GM12878 (cell line): ENCODE data around the gene VPS16.

ENCODE experiments used
- ASH2L ChIP-seq: fragments of 300-600, 200-600 bp; sonication (generic); IDR thresholded peaks from 2 replicates; pipeline ENCODE4 v1.6.1; 2017; ENCODE audit warnings: low read depth, mild to moderate bottlenecking, borderline replicate concordance
- CREB1 ChIP-seq: IDR thresholded peaks from 2 replicates; pipeline ENCODE4 v1.6.1; 2012; ENCODE audit warnings: low read depth, mild to moderate bottlenecking, inconsistent platforms
- EP300 ChIP-seq, 2 experiments: fragments of 150-350 bp in 1 of 2; IDR thresholded peaks; 2 replicates each; pipeline ENCODE4 v1.6.1; 2011 to 2012; ENCODE audit warnings: low read depth in 2 of 2, low read length in 2 of 2, borderline replicate concordance in 1 of 2, improper control_type of control experiment in 1 of 2, inconsistent platforms in 1 of 2; ENCODE audit not compliant: control insufficient read depth in 1 of 2
- EZH2 ChIP-seq: IDR thresholded peaks from 2 replicates; pipeline ENCODE4 v1.6.1; 2012; ENCODE audit warnings: low read depth, mild to moderate bottlenecking, control low read depth, inconsistent platforms, low read length, borderline replicate concordance; ENCODE audit not compliant: control insufficient read depth
- FOS ChIP-seq: IDR thresholded peaks from 3 replicates; pipeline ENCODE4 v1.6.1; 2011; ENCODE audit warnings: borderline replicate concordance; ENCODE audit not compliant: insufficient read length; ENCODE audit errors: extremely low read depth
- JUND ChIP-seq: IDR thresholded peaks from 2 replicates; pipeline ENCODE4 v1.6.1; 2012; ENCODE audit warnings: low read depth, mild to moderate bottlenecking, low read length, improper control_type of control experiment, moderate library complexity
- POLR2A ChIP-seq: IDR thresholded peaks from 2 replicates; pipeline ENCODE4 v1.6.1; 2011; ENCODE audit warnings: low read depth, mild to moderate bottlenecking, low read length
- POLR2AphosphoS5 ChIP-seq: IDR thresholded peaks from 2 replicates; pipeline ENCODE4 v1.6.1; 2011; ENCODE audit warnings: mild to moderate bottlenecking, low read length, inconsistent platforms
- SIX5 ChIP-seq: IDR thresholded peaks from 2 replicates; pipeline ENCODE4 v1.6.1; 2011; ENCODE audit warnings: mild to moderate bottlenecking, low read depth, low read length, moderate library complexity; ENCODE audit not compliant: severe bottlenecking
- SPI1 ChIP-seq: IDR thresholded peaks from 2 replicates; pipeline ENCODE4 v1.6.1; 2011; ENCODE audit warnings: low read depth, mild to moderate bottlenecking, low read length, moderate library complexity, borderline replicate concordance; ENCODE audit not compliant: insufficient read depth
- TAF1 ChIP-seq: IDR thresholded peaks from 2 replicates; pipeline ENCODE4 v1.6.1; 2011; ENCODE audit warnings: mild to moderate bottlenecking, low read depth, low read length, borderline replicate concordance
- TF ChIP-seq, protein P1 (sequence below): IDR thresholded peaks from 2 replicates; pipeline ENCODE4 v1.6.1; 2012; ENCODE audit warnings: low read depth, low read length, improper control_type of control experiment
- TF ChIP-seq, protein P2 (sequence below), 3 experiments: IDR thresholded peaks in 2 of 3; conservative IDR thresholded peaks in 1 of 3; 2 replicates each; pipeline ENCODE4 v1.5.1; 2011; ENCODE audit warnings: low read depth in 3 of 3, low read length in 3 of 3, mild to moderate bottlenecking in 3 of 3, control low read depth in 2 of 3, moderate library complexity in 2 of 3, inconsistent platforms in 1 of 3, mixed read lengths in 1 of 3; ENCODE audit not compliant: control insufficient read depth in 2 of 3, insufficient read depth in 1 of 3; ENCODE audit errors: extremely low read depth in 1 of 3
- TF ChIP-seq, protein P3 (sequence below): IDR thresholded peaks from 2 replicates; pipeline ENCODE4 v1.6.1; 2012; ENCODE audit warnings: mild to moderate bottlenecking, low read depth, low read length

DNA sequence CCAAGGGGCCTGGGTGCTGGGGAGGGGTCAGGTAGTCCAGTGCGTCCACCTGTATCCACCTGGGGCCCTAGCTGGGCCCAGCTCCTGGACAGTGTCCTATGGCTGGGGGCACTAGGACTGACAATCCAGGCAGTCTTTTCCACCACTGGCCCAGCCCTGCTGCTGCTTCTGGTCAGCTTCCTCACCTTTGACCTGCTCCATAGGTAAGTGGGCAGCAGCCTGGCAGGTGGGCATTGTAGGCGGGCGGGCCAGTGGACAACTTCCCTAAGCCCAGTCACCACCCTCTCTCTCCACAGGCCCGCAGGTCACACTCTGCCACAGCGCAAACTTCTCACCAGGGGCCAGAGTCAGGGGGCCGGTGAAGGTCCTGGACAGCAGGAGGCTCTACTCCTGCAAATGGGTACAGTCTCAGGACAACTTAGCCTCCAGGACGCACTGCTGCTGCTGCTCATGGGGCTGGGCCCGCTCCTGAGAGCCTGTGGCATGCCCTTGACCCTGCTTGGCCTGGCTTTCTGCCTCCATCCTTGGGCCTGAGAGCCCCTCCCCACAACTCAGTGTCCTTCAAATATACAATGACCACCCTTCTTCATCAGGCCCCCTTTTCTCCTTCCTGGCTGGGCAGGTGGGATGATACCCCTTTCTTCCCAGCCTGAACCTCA lies 25.2 kb upstream of the VPS16 start:
- TF ChIP-seq EP300 (IDR thresholded peaks at IDR 0.05; ENCODE audit: borderline replicate concordance in 1 of 2, control insufficient read depth in 1 of 2, low read depth in 2 of 2, low read length in 2 of 2) (no peak), TAF1 (no peak), POLR2A (no peak), CREB1 (no peak), POLR2AphosphoS5 (no peak), ASH2L (no peak), EZH2 (no peak), SPI1 (no peak), SIX5 (no peak), FOS (no peak), JUND (no peak)
- TF ChIP-seq, protein P1, sequence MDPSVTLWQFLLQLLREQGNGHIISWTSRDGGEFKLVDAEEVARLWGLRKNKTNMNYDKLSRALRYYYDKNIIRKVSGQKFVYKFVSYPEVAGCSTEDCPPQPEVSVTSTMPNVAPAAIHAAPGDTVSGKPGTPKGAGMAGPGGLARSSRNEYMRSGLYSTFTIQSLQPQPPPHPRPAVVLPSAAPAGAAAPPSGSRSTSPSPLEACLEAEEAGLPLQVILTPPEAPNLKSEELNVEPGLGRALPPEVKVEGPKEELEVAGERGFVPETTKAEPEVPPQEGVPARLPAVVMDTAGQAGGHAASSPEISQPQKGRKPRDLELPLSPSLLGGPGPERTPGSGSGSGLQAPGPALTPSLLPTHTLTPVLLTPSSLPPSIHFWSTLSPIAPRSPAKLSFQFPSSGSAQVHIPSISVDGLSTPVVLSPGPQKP = no peak
- TF ChIP-seq, protein P2, sequence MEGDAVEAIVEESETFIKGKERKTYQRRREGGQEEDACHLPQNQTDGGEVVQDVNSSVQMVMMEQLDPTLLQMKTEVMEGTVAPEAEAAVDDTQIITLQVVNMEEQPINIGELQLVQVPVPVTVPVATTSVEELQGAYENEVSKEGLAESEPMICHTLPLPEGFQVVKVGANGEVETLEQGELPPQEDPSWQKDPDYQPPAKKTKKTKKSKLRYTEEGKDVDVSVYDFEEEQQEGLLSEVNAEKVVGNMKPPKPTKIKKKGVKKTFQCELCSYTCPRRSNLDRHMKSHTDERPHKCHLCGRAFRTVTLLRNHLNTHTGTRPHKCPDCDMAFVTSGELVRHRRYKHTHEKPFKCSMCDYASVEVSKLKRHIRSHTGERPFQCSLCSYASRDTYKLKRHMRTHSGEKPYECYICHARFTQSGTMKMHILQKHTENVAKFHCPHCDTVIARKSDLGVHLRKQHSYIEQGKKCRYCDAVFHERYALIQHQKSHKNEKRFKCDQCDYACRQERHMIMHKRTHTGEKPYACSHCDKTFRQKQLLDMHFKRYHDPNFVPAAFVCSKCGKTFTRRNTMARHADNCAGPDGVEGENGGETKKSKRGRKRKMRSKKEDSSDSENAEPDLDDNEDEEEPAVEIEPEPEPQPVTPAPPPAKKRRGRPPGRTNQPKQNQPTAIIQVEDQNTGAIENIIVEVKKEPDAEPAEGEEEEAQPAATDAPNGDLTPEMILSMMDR (IDR thresholded peaks at IDR 0.05 in 2 of 3, conservative IDR thresholded peaks at IDR 0.05 in 1 of 3; ENCODE audit: control insufficient read depth in 2 of 3, extremely low read depth in 1 of 3, insufficient read depth in 1 of 3, low read depth in 3 of 3, low read length in 3 of 3) = no peak
- TF ChIP-seq, protein P3, sequence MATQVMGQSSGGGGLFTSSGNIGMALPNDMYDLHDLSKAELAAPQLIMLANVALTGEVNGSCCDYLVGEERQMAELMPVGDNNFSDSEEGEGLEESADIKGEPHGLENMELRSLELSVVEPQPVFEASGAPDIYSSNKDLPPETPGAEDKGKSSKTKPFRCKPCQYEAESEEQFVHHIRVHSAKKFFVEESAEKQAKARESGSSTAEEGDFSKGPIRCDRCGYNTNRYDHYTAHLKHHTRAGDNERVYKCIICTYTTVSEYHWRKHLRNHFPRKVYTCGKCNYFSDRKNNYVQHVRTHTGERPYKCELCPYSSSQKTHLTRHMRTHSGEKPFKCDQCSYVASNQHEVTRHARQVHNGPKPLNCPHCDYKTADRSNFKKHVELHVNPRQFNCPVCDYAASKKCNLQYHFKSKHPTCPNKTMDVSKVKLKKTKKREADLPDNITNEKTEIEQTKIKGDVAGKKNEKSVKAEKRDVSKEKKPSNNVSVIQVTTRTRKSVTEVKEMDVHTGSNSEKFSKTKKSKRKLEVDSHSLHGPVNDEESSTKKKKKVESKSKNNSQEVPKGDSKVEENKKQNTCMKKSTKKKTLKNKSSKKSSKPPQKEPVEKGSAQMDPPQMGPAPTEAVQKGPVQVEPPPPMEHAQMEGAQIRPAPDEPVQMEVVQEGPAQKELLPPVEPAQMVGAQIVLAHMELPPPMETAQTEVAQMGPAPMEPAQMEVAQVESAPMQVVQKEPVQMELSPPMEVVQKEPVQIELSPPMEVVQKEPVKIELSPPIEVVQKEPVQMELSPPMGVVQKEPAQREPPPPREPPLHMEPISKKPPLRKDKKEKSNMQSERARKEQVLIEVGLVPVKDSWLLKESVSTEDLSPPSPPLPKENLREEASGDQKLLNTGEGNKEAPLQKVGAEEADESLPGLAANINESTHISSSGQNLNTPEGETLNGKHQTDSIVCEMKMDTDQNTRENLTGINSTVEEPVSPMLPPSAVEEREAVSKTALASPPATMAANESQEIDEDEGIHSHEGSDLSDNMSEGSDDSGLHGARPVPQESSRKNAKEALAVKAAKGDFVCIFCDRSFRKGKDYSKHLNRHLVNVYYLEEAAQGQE = no peak
